HepG2 (cell line): ENCODE measurements around the gene AOX1. TPM values are rescaled to one million over a fixed set of nuclear protein-coding genes. Genes with fewer than 3 reads are reported as not detected.

Experiments
- ATRX ChIP-seq: sonication (generic); formaldehyde crosslinking; IDR thresholded peaks from 2 replicates; pipeline ENCODE4 v1.4.0; 2020; ENCODE audit warnings: missing genetic modification reagents, borderline replicate concordance
- FOXO1 ChIP-seq: sonication (generic); formaldehyde crosslinking; IDR thresholded peaks from 2 replicates; pipeline ENCODE4 v1.4.0; 2020; ENCODE audit warnings: missing genetic modification reagents
- MXD4 ChIP-seq: IDR thresholded peaks from 2 replicates; pipeline ENCODE4 v1.6.1; 2016; ENCODE audit warnings: mild to moderate bottlenecking, missing biosample characterization, missing genetic modification reagents
- PCBP2 ChIP-seq: fragments of 200-400 bp; formaldehyde crosslinking; optimal IDR thresholded peaks from 2 replicates; pipeline ENCODE3; 2018; ENCODE audit warnings: low read length, low read depth; ENCODE audit not compliant: poor library complexity, severe bottlenecking
- RNF219 ChIP-seq: sonication (generic); formaldehyde crosslinking; IDR thresholded peaks from 2 replicates; pipeline ENCODE4 v1.5.0; 2020; ENCODE audit warnings: mild to moderate bottlenecking, missing genetic modification reagents
- RORA ChIP-seq: sonication (generic); formaldehyde crosslinking; IDR thresholded peaks from 2 replicates; pipeline ENCODE4 v1.5.0; 2020; ENCODE audit warnings: mild to moderate bottlenecking, missing genetic modification reagents, moderate library complexity
- SMAD9 ChIP-seq: sonication (generic); formaldehyde crosslinking; IDR thresholded peaks from 2 replicates; pipeline ENCODE4 v1.5.1; 2020; ENCODE audit warnings: mild to moderate bottlenecking, missing genetic modification reagents
- SMC3 ChIP-seq: IDR thresholded peaks from 2 replicates; pipeline ENCODE4 v1.6.1; 2011; ENCODE audit warnings: low read length, improper control_type of control experiment
- ZNF816 ChIP-seq: sonication (generic); formaldehyde crosslinking; IDR thresholded peaks from 2 replicates; pipeline ENCODE4 v1.8.0; 2022; ENCODE audit warnings: missing genetic modification reagents, mild to moderate bottlenecking, borderline replicate concordance
- ZNF879 ChIP-seq: sonication (generic); formaldehyde crosslinking; IDR thresholded peaks from 2 replicates; pipeline ENCODE4 v1.8.1; 2023; ENCODE audit warnings: missing genetic modification reagents
- polyA plus RNA-seq, 8 experiments: library from polyadenylated mRNA; depleted of rRNA in 3 of 8; stranded (reverse) in 7 of 8; unstranded in 1 of 8; fragments of >200 nt; fragmentation: Illumina TruSeq in 4 of 8; extraction: Trizol in 4 of 8; gene quantifications; 2 replicates each; pipeline versions ENCODE4 v1.2.1 to v1.2.3, GENCODE V29; 2011 to 2016; ENCODE audit warnings: low read depth in 4 of 8, missing spikeins in 1 of 8, mixed read lengths in 1 of 8; ENCODE audit not compliant: insufficient read depth in 1 of 8
- total RNA-seq, 5 experiments: library from RNA; depleted of rRNA; stranded (reverse); fragments of >200 nt; fragmentation: Illumina TruSeq; extraction: Trizol; gene quantifications; 2 replicates each; pipeline ENCODE4 v1.2.3, GENCODE V29; 2016; ENCODE audit warnings: low read depth in 1 of 5
- TF ChIP-seq, protein P1 (sequence below): sonication (generic); formaldehyde crosslinking; conservative IDR thresholded peaks from 2 replicates; pipeline ENCODE4 v1.8.0; 2022; ENCODE audit warnings: mild to moderate bottlenecking, moderate library complexity, missing genetic modification reagents
- TF ChIP-seq, protein P2 (sequence below): sonication (generic); formaldehyde crosslinking; IDR thresholded peaks from 2 replicates; pipeline ENCODE4 v1.8.1; 2023; ENCODE audit warnings: mild to moderate bottlenecking, moderate library complexity, missing genetic modification reagents

AOX1 gene
- total and polyA plus RNA-seq, 2 of the 13 experiments (the other 11 are each of a cell fraction or from before 2014, with no cell fraction given): 9.2 to 18.0 TPM

GRCh38 chr2:200703127-200703925 lies 117.5 kb downstream of the AOX1 start (continued):
- TF ChIP-seq RNF219 (CRISPR knock-in tag) (0 out of 2 replicates have a peak, but pooled peaks have one; percentile 21), ZNF816 (0 out of 2 replicates have a peak, but pooled peaks have one; percentile 3), RORA (CRISPR knock-in tag) (peak; percentile 12; the same call in 1 of the 2 replicates), SMC3 (peak; percentile 94), FOXO1 (no peak), ATRX (no peak), PCBP2 (no peak), MXD4 (CRISPR knock-in tag) (peak; percentile 14; the same call in 1 of the 2 replicates), ZNF879 (CRISPR knock-in tag) (no peak), SMAD9 (CRISPR knock-in tag) (no peak)
- TF ChIP-seq, protein P1, sequence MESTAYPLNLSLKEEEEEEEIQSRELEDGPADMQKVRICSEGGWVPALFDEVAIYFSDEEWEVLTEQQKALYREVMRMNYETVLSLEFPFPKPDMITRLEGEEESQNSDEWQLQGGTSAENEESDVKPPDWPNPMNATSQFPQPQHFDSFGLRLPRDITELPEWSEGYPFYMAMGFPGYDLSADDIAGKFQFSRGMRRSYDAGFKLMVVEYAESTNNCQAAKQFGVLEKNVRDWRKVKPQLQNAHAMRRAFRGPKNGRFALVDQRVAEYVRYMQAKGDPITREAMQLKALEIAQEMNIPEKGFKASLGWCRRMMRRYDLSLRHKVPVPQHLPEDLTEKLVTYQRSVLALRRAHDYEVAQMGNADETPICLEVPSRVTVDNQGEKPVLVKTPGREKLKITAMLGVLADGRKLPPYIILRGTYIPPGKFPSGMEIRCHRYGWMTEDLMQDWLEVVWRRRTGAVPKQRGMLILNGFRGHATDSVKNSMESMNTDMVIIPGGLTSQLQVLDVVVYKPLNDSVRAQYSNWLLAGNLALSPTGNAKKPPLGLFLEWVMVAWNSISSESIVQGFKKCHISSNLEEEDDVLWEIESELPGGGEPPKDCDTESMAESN (CRISPR knock-in tag): no peak
- TF ChIP-seq, protein P2, sequence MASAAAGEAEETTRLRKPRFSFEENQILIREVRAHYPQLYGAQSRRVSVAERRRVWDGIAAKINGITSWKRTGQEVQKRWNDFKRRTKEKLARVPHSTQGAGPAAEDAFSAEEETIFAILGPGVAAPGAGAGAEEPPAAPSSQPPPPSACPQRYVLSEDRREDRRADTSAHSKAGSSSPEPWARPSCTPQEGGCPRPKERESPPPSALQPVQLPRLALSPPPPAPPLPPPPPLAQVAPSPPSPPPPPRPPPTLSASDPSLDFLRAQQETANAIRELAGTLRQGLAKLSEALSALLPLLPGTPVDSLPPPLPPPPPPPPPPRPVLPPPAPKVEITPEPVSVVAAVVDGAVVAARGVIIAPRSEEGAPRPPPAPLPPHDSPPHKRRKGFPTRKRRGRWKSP (CRISPR knock-in tag): peak; percentile 25; the same call in 1 of the 2 replicates
